Upper lobe of right lung (tissue), 1 donor: Measurements from ENCODE around the gene F10. TPM values are rescaled to one million over a fixed set of nuclear protein-coding genes. Genes with fewer than 3 reads are reported as not detected.
A peak's percentile ranks its signal among the peaks of the same experiment; 100 is the strongest.
"Not testable (repeated sequence)": the region's sequence is repeated elsewhere in the genome, so short reads cannot be mapped to it uniquely, and the experiment has no call there.

Source experiments
- ATAC-seq: fragments of 200-7000 bp; cut with Tn5 transposase; one replicate; pipeline ENCODE4 v1.9.1; 2020; ENCODE audit warnings: mild to moderate bottlenecking, moderate library complexity
- DNase-seq: peaks from one replicate; pipeline ENCODE4 v3.0.0-alpha.2; 2020
- H3K27ac ChIP-seq: fragments of 200-600 bp; one replicate; pipeline ENCODE4 v1.8.0; 2022
- H3K27me3 ChIP-seq: fragments of 200-600 bp; one replicate; pipeline ENCODE4 v1.8.0; 2022; ENCODE audit warnings: mild to moderate bottlenecking
- H3K36me3 ChIP-seq: fragments of 200-600 bp; one replicate; pipeline ENCODE4 v1.8.0; 2022
- H3K4me1 ChIP-seq: fragments of 200-600 bp; one replicate; pipeline ENCODE4 v1.8.0; 2022
- H3K4me3 ChIP-seq: fragments of 200-600 bp; one replicate; pipeline ENCODE4 v1.8.0; 2022; ENCODE audit warnings: mild to moderate bottlenecking
- H3K9me3 ChIP-seq: fragments of 200-600 bp; one replicate; pipeline ENCODE4 v1.8.0; 2022
- CTCF ChIP-seq: fragments of 200-600 bp; IDR thresholded peaks from one replicate; pipeline ENCODE4 v1.8.0; 2022; ENCODE audit warnings: antibody characterized with exemption
- intact Hi-C: fragments of 100-400 bp; cut with DNase I; formaldehyde crosslinking; loops from one replicate; pipeline ENCODE4 v1.11.0; 2022
- total RNA-seq: library from RNA; stranded (reverse); fragmentation: NEBNext Ultra II Directional; extraction: Animal tissue kit (Norgen Biotek cat#: 25700); gene quantifications from one replicate; pipeline ENCODE4 v1.2.1, GENCODE V29; 2021
- donor health status: DM: no; HTN: yes; CAD: no; lungs with severe emphysema.

F10 gene
- total RNA-seq, 1 donor from 2014 or later: 7.9 TPM

- DNase-seq (peak; percentile 56), ATAC-seq (no peak)
- Histone ChIP-seq H3K9me3 (no peaks in the 10 kb centered on the region), H3K27me3 (no peaks in the 10 kb centered on the region), H3K27ac (no peak overlapping the region), H3K4me1 (no peaks in the 10 kb centered on the region), H3K36me3 (no peaks in the 10 kb centered on the region), H3K4me3 (no peak overlapping the region)
- intact Hi-C loops: no loop called here
- no peak for TF ChIP-seq CTCF
Measured at GRCh38 chr13:113076681-113077401, 45.8 kb upstream of the F10 start.

GRCh38 chr13:113077566-113077952 is 45.0 kb upstream of the F10 start:
- DNase-seq: peak; percentile 62
- Histone ChIP-seq H3K27me3 (no peaks in the 10 kb centered on the region), H3K4me3 (no peak overlapping the region), H3K27ac (no peak overlapping the region), H3K36me3 (no peaks in the 10 kb centered on the region), H3K4me1 (no peaks in the 10 kb centered on the region), H3K9me3 (no peaks in the 10 kb centered on the region)
- ATAC-seq: no peak
- intact Hi-C loops: no loop called here
- no peak for TF ChIP-seq CTCF

GRCh38 chr13:113077953-113078901 is 44.4 kb upstream of the F10 start:
- H3K4me3 ChIP-seq: no peak overlapping the region
- no peaks in the 10 kb centered on the region for H3K9me3 ChIP-seq
- H3K36me3 ChIP-seq: no peaks in the 10 kb centered on the region
- TF ChIP-seq CTCF: no peak
- H3K27ac ChIP-seq: no peak overlapping the region
- ATAC-seq: no peak
- DNase-seq: peak; percentile 56
- no peaks in the 10 kb centered on the region for H3K4me1 ChIP-seq
- intact Hi-C loops: no loop called here
- H3K27me3 ChIP-seq: no peaks in the 10 kb centered on the region

GRCh38 chr13:113078902-113079780 is 43.5 kb upstream of the F10 start:
- no peaks in the 10 kb centered on the region for H3K4me1 ChIP-seq
- TF ChIP-seq CTCF: no peak
- H3K27me3 ChIP-seq: no peaks in the 10 kb centered on the region
- intact Hi-C loops: no loop called here
- no peak overlapping the region for H3K4me3 ChIP-seq
- H3K27ac ChIP-seq: no peak overlapping the region
- H3K9me3 ChIP-seq: no peaks in the 10 kb centered on the region
- H3K36me3 ChIP-seq: no peaks in the 10 kb centered on the region
- peak; percentile 31 for DNase-seq
- no peak for ATAC-seq

- intact Hi-C loops, H3K36me3 ChIP-seq, H3K4me1 ChIP-seq: not testable (repeated sequence)
Measured at GRCh38 chr13:113079781-113080080, 42.9 kb upstream of the F10 start.

More at GRCh38 chr13:113079781-113080080, 42.9 kb upstream of the F10 start:
- not testable (repeated sequence) for DNase-seq, H3K27me3 ChIP-seq, H3K27ac ChIP-seq, H3K4me3 ChIP-seq, H3K9me3 ChIP-seq, ATAC-seq
